Muscle layer of duodenum (tissue), 2 donors: ENCODE measurements around the gene THSD7A.

Experiments
- H3K27ac ChIP-seq: one replicate; pipeline ENCODE4 v1.7.0; 2013; ENCODE audit warnings: mild to moderate bottlenecking, low read length
- H3K27me3 ChIP-seq: one replicate; pipeline ENCODE4 v1.7.0; 2013; ENCODE audit warnings: low read depth, mild to moderate bottlenecking, control low read depth, low read length
- H3K36me3 ChIP-seq, 2 donors: one replicate each; pipeline ENCODE4 v1.7.0; 2013; ENCODE audit warnings: low read length in 2 of 2, control low read depth in 1 of 2, mild to moderate bottlenecking in 1 of 2; ENCODE audit not compliant: insufficient read depth in 2 of 2, control insufficient read depth in 1 of 2
- H3K4me1 ChIP-seq, 2 donors: one replicate each; pipeline ENCODE4 v1.7.0; 2013; ENCODE audit warnings: low read length in 2 of 2, mild to moderate bottlenecking in 2 of 2, control low read depth in 1 of 2, moderate library complexity in 1 of 2; ENCODE audit not compliant: insufficient read depth in 2 of 2, control insufficient read depth in 1 of 2
- H3K4me3 ChIP-seq, 2 donors: one replicate each; pipeline ENCODE4 v1.7.0; 2013; ENCODE audit warnings: low read length in 2 of 2, low read depth in 1 of 2, mild to moderate bottlenecking in 1 of 2
- H3K9me3 ChIP-seq, 2 donors: one replicate each; pipeline ENCODE4 v1.7.0; 2013; ENCODE audit warnings: low read length in 2 of 2, control low read depth in 1 of 2, mild to moderate bottlenecking in 1 of 2; ENCODE audit not compliant: control insufficient read depth in 1 of 2
- donor health status: healthy.

Gene THSD7A

DNA sequence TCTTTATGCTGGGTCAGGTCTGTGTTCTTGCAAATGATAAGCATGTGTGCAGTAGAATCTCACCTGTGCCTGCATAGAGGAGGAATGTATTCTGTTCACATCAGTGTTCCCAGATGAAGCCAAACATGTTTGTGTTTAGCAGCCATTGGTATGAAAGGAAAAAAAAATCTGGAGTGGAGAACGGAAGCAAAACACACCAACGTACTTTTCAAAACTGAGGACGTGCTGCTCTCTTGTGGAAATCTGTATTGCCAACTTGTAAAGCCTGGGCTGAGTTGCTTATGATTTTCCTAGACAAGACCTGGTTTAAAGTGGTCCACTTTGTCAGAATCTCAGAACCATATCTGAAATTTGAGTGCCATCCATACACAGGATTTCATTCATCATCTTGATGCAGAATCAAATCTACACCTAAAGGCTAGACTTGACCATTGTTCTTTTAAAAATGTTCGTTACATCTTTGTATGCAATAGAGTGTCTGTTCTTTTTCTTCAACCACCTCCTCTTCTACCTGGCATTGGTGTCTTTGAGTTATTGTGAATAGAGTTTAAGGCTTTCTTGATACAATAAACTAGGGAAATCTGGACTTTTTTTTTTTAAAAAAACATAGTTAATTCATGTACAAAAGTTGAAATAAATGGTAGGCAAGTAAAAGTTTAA lies 490.6 kb downstream of the THSD7A start:
- Histone ChIP-seq H3K4me3 (no peak overlapping the region), H3K27ac (no peak overlapping the region), H3K4me1 (no peaks in the 10 kb centered on the region), H3K27me3 (no peaks in the 10 kb centered on the region), H3K9me3 (no peaks in the 10 kb centered on the region), H3K36me3 (no peaks in the 10 kb centered on the region)

DNA sequence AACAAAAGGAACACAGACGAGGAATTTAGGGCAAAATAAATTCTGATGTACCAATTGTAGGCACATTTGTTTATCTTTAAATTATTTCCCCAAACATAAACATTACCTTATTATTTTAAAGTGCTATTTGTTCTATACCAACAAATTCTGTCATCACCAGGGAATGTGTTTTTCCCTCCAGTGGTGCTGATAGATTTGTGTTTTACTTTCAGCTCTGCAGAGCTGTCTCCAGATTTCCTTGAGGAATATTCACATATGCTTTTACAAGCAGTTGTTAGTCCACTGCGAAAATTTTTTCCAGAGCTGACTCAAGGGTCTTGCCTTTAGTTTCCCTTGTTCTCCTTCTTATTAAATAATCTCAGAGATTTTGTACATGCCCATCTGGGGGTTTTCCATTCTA lies 495.6 kb downstream of the THSD7A start:
- no peak overlapping the region for H3K27ac ChIP-seq

DNA sequence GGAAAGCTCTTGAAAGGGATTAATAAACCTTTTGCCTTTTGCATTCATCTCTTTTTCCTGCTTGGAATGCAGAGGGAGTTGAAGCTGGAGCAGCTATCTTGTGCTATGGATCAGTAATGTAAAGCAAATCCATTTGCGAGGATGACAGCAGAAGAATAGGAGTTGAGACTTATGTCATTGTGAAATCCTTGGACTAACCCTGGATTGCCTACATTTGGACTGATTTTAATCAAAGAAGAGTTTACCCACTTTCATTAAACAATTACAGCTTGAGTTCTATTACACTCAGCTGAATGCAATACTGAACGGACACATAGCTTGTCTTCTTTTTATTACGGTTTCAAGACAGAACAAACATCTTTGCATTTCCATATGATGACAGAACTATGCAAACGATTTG lies 496.1 kb downstream of the THSD7A start:
- no peaks in the 10 kb centered on the region for H3K27me3 ChIP-seq
- no peak overlapping the region for H3K4me3 ChIP-seq
- no peaks in the 10 kb centered on the region for H3K9me3 ChIP-seq
- no peaks in the 10 kb centered on the region for H3K36me3 ChIP-seq
- no peaks in the 10 kb centered on the region for H3K4me1 ChIP-seq
- no peak overlapping the region for H3K27ac ChIP-seq

More for the DNA sequence above, 495.6 kb downstream of the THSD7A start:
- Histone ChIP-seq H3K9me3 (no peaks in the 10 kb centered on the region), H3K4me1 (no peaks in the 10 kb centered on the region), H3K27me3 (no peaks in the 10 kb centered on the region), H3K36me3 (no peaks in the 10 kb centered on the region), H3K4me3 (no peak overlapping the region)

DNA sequence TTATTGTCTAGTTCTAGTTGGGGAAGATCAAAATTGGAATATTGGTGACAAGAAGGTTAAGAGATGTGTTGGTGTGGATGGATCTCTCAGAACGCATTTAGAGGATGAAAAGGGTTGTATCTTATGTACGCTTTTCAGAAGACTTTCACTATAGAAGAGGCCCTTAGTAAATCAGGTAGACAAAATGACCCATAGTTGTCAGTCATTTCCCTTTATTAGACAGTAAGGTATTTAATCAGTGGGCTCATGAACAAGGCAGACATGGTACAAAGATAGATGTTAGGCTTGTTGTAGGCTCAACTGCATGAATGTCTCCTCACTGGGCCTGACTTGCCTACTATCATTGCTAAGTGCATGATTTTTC lies 499.2 kb downstream of the THSD7A start:
- H3K27ac ChIP-seq = no peak overlapping the region
- H3K4me1 ChIP-seq = no peaks in the 10 kb centered on the region
- no peak overlapping the region for H3K4me3 ChIP-seq
- no peaks in the 10 kb centered on the region for H3K36me3 ChIP-seq
- H3K27me3 ChIP-seq = no peaks in the 10 kb centered on the region
- no peaks in the 10 kb centered on the region for H3K9me3 ChIP-seq

DNA sequence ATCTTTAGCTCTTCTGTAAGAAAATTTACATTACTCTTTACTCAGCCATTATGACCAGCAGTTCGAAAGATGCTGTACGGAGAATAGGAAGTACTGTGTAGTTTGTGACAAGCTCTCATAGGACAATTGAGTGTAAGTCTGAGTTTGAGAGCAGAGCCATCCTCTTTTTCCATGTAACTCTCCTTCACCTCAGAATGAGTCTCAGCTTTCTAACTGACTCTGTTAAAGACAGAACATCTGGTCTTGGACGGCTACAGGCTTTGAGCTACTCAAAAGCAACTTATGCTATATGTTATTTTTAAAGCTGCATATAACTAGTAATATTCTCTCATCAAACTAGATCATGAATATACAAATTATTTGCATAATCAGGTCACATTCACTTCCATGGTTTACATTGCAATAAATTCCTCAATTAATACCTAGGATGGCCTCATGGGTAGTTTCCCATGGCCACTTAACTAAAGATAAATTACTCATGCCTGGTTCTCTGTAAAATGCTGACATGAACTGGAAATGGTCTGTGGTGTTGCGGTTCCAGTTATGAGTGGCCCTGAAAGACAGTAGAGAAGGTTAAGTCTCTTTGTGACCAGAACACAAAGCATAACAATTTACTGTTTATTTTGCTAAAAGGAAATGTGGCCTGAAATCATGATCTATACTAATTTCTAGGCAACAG lies 499.7 kb downstream of the THSD7A start:
- H3K27ac ChIP-seq = no peak overlapping the region
- no peaks in the 10 kb centered on the region for H3K36me3 ChIP-seq
- H3K9me3 ChIP-seq = no peaks in the 10 kb centered on the region
- no peak overlapping the region for H3K4me3 ChIP-seq
- no peaks in the 10 kb centered on the region for H3K4me1 ChIP-seq
- H3K27me3 ChIP-seq = no peaks in the 10 kb centered on the region

DNA sequence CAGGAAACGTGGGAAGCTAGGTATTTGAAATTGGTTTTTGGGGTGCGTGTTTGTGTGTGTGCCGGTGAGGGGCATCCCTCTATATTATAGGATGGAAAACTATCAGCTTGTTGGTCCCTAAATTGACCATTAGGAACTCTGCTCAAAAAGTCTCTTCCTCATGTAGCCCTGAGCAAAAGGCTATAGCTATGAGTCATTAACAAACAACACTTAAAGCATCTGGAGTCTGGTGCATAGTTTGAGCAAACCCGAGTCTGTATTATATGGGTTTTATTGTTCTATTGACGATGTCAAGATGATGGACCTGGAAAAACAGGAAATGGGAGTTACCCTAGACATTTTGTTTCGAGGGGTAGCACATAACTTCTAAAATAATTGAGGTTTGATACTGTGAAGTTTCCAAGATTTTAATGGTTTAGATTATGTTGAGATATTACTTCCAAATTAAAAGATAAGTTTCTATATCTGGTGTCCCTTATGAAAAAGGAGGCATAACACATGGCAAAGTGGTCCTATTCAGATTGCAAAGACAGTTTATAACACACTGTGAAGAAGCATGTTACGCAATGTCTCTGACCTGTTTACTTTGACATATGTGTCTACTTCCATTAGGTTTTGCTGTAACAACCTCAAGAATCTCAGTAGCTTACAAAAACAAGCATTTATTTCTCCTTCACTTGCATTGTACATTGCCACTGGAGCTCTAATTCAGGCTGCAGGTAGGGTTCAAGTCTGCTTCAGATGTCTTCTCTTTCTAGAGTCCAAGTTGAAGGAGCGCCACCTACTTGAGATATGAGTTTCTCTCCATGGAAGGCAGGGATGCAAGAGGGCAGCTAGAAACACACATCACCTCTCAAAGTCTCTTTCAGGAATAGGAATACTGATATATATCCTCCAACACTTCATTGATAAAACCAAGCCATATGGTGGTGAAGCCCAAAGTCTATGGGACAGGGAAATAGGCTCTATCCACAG lies 500.6 kb downstream of the THSD7A start:
- H3K9me3 ChIP-seq = no peaks in the 10 kb centered on the region
- H3K27ac ChIP-seq = no peak overlapping the region
- H3K4me3 ChIP-seq = no peak overlapping the region
- H3K36me3 ChIP-seq = no peaks in the 10 kb centered on the region
- no peaks in the 10 kb centered on the region for H3K27me3 ChIP-seq
- no peaks in the 10 kb centered on the region for H3K4me1 ChIP-seq

DNA sequence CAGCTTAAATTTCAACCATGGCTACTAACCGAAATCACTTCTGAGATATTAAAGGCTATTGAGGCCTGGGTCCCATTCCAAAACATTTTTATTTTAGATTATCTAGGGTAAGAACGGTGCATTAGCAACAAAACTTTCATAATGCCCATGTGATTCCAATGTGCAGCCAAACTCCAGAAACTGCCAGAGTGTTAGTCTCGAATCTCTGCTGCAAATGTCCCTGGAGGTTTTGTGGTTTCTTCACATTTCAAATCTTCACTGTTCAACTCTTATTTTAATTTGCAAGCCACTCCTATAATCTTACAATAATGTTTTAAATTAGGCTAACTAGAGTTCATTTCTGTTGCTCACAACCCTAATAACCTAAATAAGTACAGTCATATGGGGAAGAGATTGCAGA lies 501.3 kb downstream of the THSD7A start:
- no peaks in the 10 kb centered on the region for H3K36me3 ChIP-seq
- no peaks in the 10 kb centered on the region for H3K27me3 ChIP-seq
- no peak overlapping the region for H3K27ac ChIP-seq
- no peaks in the 10 kb centered on the region for H3K4me1 ChIP-seq
- no peaks in the 10 kb centered on the region for H3K9me3 ChIP-seq
- no peak overlapping the region for H3K4me3 ChIP-seq

DNA sequence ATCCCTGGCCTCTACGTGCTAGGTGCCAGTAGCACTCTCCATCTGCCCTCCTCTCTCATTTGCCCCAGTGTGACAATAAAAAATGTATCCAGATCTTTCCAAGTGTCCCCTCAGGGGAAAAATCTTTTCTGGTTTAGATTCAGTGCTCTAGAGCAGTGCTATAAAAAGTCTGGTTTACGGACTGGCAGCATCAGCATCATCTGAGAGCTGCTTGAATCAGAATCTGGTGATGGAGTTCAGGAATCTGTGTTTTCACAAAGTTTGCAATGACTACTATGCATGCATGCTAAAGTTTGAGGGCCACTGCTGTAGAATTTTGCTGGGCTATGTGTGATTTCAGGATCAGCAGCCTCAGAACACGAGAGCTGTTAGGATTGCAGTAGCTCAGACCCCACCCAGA lies 501.8 kb downstream of the THSD7A start:
- H3K27ac ChIP-seq = no peak overlapping the region
- H3K4me3 ChIP-seq = no peak overlapping the region
- no peaks in the 10 kb centered on the region for H3K4me1 ChIP-seq
- no peaks in the 10 kb centered on the region for H3K27me3 ChIP-seq
- H3K9me3 ChIP-seq = no peaks in the 10 kb centered on the region
- H3K36me3 ChIP-seq = no peaks in the 10 kb centered on the region

DNA sequence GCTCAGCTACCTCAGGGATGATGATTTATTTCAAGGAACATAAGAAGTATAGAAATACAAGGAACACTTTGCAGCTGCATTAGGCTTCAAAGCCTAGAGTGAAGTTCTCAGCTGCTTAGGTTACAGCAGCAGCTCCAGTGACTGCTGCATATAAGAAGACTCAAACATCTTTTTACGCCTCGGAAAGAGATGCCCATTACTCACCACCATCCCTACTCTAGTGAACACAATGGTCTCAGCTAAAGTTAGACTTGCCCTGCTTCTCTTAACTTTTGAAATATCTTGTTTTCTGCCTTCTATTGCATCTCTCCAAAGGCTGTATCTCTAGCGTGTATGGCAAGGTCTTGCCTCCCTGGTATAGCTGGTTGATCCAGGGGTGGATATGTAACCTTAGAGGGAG lies 502.4 kb downstream of the THSD7A start:
- H3K9me3 ChIP-seq = no peaks in the 10 kb centered on the region

DNA sequence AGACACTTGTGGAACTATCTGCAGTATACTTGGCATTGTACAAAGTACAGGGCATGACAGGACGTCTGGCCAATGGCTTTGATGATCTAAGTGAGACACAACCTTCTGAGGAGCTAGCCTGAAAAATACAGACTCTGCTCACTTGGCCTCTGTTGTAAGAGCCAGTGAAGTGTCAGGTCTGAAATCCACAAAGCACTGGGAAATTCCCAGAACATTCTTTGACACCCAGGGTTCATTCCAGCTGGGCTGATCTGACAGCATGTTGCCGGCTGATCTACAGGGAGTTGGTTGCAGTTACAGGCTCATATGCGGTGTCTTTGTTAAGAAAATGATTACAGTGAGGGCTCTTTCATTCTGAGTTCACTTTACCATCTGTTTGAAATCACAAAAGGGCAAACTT lies 503.7 kb downstream of the THSD7A start:
- H3K4me3 ChIP-seq = no peak overlapping the region
- no peaks in the 10 kb centered on the region for H3K27me3 ChIP-seq
- H3K36me3 ChIP-seq = no peaks in the 10 kb centered on the region
- no peaks in the 10 kb centered on the region for H3K4me1 ChIP-seq
- H3K27ac ChIP-seq = no peak overlapping the region
- H3K9me3 ChIP-seq = no peaks in the 10 kb centered on the region

More for the DNA sequence above, 502.4 kb downstream of the THSD7A start:
- H3K4me3 ChIP-seq = no peak overlapping the region
- H3K27ac ChIP-seq = no peak overlapping the region
- H3K4me1 ChIP-seq = no peaks in the 10 kb centered on the region
- no peaks in the 10 kb centered on the region for H3K36me3 ChIP-seq
- no peaks in the 10 kb centered on the region for H3K27me3 ChIP-seq

DNA sequence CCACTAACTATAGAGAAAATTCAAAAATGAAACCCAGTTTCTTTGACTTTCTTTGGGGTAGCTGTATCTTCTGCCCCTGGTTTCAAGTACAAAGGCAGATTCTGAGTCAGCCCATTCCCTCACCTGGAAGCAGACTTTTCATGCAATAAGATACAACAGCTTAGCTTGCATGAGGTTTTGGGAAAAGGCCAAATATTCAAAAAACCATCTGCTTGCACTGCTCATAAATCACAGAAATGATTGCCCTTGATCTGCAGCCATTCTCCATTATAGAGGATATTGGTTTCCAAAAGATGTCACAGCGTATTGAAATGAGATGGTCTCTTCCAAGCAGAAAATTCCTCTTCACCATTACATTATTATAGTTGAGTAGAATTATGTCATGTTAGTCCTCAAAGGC lies 504.4 kb downstream of the THSD7A start:
- Histone ChIP-seq H3K4me1 (no peaks in the 10 kb centered on the region), H3K36me3 (no peaks in the 10 kb centered on the region), H3K27me3 (no peaks in the 10 kb centered on the region), H3K4me3 (no peak overlapping the region), H3K9me3 (no peaks in the 10 kb centered on the region), H3K27ac (no peak overlapping the region)
